Measurements from ENCODE around the gene FER1L5. TPM values are rescaled to one million over a fixed set of nuclear protein-coding genes. Genes with fewer than 3 reads are reported as not detected.

Gene FER1L5
- total and polyA plus RNA-seq, 9 of the 15 experiments (the other 6 are each of a cell fraction or from before 2014, with no cell fraction given): 0.01 TPM; not detected in 6

DNA sequence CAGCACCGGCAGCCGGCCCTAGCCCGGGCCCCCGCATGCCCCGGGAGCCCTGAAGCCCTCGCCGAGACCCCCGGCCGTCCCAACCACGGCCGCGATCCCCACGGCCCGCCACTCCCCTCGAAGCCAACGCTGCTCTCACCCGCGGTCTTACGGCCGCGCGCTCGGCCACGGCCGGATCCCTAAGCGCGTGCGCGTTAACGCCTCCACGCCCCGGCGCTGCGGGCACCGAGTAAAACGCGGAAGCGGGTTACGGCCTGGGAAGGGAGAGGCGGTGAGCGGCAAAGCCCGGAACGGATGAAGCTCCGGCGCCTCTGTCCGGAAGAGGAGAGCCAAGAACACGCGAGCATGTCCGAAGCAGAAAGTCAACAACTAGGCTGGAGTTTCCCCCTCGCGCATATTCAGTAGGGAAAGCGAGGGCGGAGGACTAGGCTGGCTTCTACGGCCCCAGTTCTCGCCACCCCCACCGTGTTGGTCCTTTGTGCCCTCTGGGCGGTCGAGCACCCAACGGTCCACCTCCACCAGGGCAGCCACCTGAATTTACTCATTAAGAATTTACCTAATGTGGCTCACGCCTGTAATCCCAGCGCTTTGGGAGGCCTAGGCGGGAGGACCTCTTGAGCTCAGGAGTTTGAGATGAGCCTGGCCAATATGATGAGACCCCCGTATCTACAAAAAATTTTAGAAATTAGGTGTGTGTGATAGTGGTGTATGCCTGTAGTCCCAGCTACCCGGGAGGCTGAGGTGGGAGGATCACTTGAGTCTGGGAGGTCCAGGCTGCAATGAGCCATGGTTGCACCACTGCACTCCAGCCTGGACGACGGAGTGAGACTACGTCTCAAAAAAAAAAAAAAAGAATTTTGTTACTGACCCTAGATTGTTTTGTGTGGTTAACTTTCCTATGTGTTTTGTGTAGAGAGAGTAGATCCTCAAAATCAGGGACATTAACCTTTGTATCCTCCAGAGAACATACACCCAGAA, 4.1 kb upstream of the FER1L5 start, which contains the start of gene KANSL3 (continued):
- TF ChIP-seq, protein P1, sequence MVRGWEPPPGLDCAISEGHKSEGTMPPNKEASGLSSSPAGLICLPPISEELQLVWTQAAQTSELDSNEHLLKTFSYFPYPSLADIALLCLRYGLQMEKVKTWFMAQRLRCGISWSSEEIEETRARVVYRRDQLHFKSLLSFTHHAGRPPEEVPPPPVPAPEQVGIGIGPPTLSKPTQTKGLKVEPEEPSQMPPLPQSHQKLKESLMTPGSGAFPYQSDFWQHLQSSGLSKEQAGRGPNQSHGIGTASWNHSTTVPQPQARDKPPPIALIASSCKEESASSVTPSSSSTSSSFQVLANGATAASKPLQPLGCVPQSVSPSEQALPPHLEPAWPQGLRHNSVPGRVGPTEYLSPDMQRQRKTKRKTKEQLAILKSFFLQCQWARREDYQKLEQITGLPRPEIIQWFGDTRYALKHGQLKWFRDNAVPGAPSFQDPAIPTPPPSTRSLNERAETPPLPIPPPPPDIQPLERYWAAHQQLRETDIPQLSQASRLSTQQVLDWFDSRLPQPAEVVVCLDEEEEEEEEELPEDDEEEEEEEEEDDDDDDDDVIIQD (CRISPR knock-in tag; IDR thresholded peaks at IDR 0.05): no peak
- TF ChIP-seq ATF1 (CRISPR knock-in tag; IDR thresholded peaks at IDR 0.05) (no peak; the same call in 1 of the 2 replicates), ATF1 (tag; IDR thresholded peaks at IDR 0.05) (peak; percentile 84), ZNF121 (CRISPR knock-in tag; conservative IDR thresholded peaks at IDR 0.05) (no peak; the same call in 1 of the 2 replicates), ZFP36 (IDR thresholded peaks at IDR 0.05; ENCODE audit: low read depth, low read length, partially characterized antibody) (no peak), HNRNPL (IDR thresholded peaks at IDR 0.05; ENCODE audit: low read depth, low read length) (no peak), DIDO1 (tag; IDR thresholded peaks at IDR 0.05; ENCODE audit: low read depth) (peak; percentile 46; the same call in 1 of the 2 replicates), TBL1XR1 (IDR thresholded peaks at IDR 0.05; ENCODE audit: low read length in 2 of 2) (peak; percentile 79 to 97), HCFC1 (IDR thresholded peaks at IDR 0.05; ENCODE audit: low read depth, low read length) (peak; percentile 76), HDAC6 (IDR thresholded peaks at IDR 0.05; ENCODE audit: low read depth, low read length) (no peak), HDGF (IDR thresholded peaks at IDR 0.05) (no peak), CTBP1 (IDR thresholded peaks at IDR 0.05; ENCODE audit: borderline replicate concordance) (peak; percentile 91), HMG20A (CRISPR knock-in tag; conservative IDR thresholded peaks at IDR 0.05) (no peak), PURB (CRISPR knock-in tag; IDR thresholded peaks at IDR 0.05; ENCODE audit: low read depth) (no peak), MTA2 (IDR thresholded peaks at IDR 0.05; ENCODE audit: low read depth) (no peak; the same call in 1 of the 2 replicates), HMG20B (CRISPR knock-in tag; IDR thresholded peaks at IDR 0.05) (no peak), SMARCA5 (IDR thresholded peaks at IDR 0.05) (no peak), RCOR1 (IDR thresholded peaks at IDR 0.05; ENCODE audit: borderline replicate concordance in 1 of 2, low read depth in 2 of 2, low read length in 2 of 2) (peak; percentile 53 to 89; a peak in 3 of 4 replicates), SMC3 (conservative IDR thresholded peaks at IDR 0.05; ENCODE audit: insufficient read depth, low read depth, low read length) (no peak), BACH1 (tag; IDR thresholded peaks at IDR 0.05) (peak; percentile 67)
- TF ChIP-seq, protein P2, sequence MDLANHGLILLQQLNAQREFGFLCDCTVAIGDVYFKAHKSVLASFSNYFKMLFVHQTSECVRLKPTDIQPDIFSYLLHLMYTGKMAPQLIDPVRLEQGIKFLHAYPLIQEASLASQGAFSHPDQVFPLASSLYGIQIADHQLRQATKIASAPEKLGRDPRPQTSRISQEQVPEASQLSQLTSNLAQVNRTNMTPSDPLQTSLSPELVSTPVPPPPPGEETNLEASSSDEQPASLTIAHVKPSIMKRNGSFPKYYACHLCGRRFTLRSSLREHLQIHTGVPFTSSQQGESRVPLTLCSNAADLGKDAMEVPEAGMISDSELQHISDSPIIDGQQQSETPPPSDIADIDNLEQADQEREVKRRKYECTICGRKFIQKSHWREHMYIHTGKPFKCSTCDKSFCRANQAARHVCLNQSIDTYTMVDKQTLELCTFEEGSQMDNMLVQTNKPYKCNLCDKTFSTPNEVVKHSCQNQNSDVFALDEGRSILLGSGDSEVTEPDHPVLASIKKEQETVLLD (IDR thresholded peaks at IDR 0.05): peak; percentile 84; the same call in 1 of the 2 replicates
- TF ChIP-seq, protein P3, sequence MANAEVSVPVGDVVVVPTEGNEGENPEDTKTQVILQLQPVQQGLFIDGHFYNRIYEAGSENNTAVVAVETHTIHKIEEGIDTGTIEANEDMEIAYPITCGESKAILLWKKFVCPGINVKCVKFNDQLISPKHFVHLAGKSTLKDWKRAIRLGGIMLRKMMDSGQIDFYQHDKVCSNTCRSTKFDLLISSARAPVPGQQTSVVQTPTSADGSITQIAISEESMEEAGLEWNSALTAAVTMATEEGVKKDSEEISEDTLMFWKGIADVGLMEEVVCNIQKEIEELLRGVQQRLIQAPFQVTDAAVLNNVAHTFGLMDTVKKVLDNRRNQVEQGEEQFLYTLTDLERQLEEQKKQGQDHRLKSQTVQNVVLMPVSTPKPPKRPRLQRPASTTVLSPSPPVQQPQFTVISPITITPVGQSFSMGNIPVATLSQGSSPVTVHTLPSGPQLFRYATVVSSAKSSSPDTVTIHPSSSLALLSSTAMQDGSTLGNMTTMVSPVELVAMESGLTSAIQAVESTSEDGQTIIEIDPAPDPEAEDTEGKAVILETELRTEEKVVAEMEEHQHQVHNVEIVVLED (CRISPR knock-in tag; IDR thresholded peaks at IDR 0.05): peak; percentile 87
- TF ChIP-seq, protein P4, sequence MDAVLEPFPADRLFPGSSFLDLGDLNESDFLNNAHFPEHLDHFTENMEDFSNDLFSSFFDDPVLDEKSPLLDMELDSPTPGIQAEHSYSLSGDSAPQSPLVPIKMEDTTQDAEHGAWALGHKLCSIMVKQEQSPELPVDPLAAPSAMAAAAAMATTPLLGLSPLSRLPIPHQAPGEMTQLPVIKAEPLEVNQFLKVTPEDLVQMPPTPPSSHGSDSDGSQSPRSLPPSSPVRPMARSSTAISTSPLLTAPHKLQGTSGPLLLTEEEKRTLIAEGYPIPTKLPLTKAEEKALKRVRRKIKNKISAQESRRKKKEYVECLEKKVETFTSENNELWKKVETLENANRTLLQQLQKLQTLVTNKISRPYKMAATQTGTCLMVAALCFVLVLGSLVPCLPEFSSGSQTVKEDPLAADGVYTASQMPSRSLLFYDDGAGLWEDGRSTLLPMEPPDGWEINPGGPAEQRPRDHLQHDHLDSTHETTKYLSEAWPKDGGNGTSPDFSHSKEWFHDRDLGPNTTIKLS (IDR thresholded peaks at IDR 0.05; ENCODE audit: borderline replicate concordance, low read depth): peak; percentile 58
